SJSA1 (cell line): ENCODE measurements around the gene CTRB1. TPM values are rescaled to one million over a fixed set of nuclear protein-coding genes. Genes with fewer than 3 reads are reported as not detected.

ENCODE experiments used
- DNase-seq, 2 experiments: peaks; one replicate each; pipeline ENCODE4 v3.0.0-alpha.2; 2015 to 2020; ENCODE audit warnings: low spot score in 2 of 2, low read depth in 1 of 2
- H3K27ac ChIP-seq: fragments of 250-450 bp; sonication (Bioruptor Pico); 2 replicates; pipeline ENCODE4 v1.5.1; 2020; ENCODE audit warnings: mild to moderate bottlenecking, moderate library complexity
- H3K27me3 ChIP-seq: fragments of 250-450 bp; sonication (Bioruptor Pico); replicated peaks from 2 replicates; pipeline ENCODE4 v1.5.1; 2020; ENCODE audit warnings: mild to moderate bottlenecking, moderate library complexity
- H3K36me3 ChIP-seq: fragments of 250-450 bp; sonication (Bioruptor Pico); 2 replicates; pipeline ENCODE4 v1.5.1; 2020; ENCODE audit warnings: mild to moderate bottlenecking
- H3K4me1 ChIP-seq: fragments of 250-450 bp; sonication (Bioruptor Pico); replicated peaks from 2 replicates; pipeline ENCODE4 v1.6.1; 2021; ENCODE audit warnings: mild to moderate bottlenecking
- H3K4me3 ChIP-seq: fragments of 250-450 bp; sonication (Bioruptor Pico); 2 replicates; pipeline ENCODE4 v1.5.1; 2020; ENCODE audit warnings: mild to moderate bottlenecking
- H3K9me3 ChIP-seq: fragments of 250-450 bp; sonication (Bioruptor Pico); replicated peaks from 2 replicates; pipeline ENCODE4 v1.5.1; 2020; ENCODE audit warnings: mild to moderate bottlenecking
- total RNA-seq: library from RNA; depleted of rRNA; stranded (reverse); fragments of >200 nt; shearing (Covaris generic); gene quantifications from 2 replicates; pipeline ENCODE4 v1.2.3, GENCODE V29; 2014

CTRB1 gene
- total RNA-seq, 1 experiment from 2014 or later, result not detected

GRCh38 chr16:75225092-75225491 lies 6.3 kb downstream of the CTRB1 start:
- Histone ChIP-seq H3K9me3 (no peaks in the 10 kb centered on the region), H3K4me3 (no peak overlapping the region), H3K4me1 (no peaks in the 10 kb centered on the region; the same call in 1 of the 2 replicates), H3K36me3 (peaks cover 30% of the 10 kb centered on the region), H3K27ac (no peak overlapping the region), H3K27me3 (peaks cover 4% of the 10 kb centered on the region)
- peak in 1 of 2 experiments; percentile 42 for DNase-seq

- no peaks in the 10 kb centered on the region; the same call in 1 of the 2 replicates for H3K4me1 ChIP-seq
- H3K27me3 ChIP-seq, result peaks cover 4% of the 10 kb centered on the region
- peaks cover 37% of the 10 kb centered on the region for H3K36me3 ChIP-seq
- no peak overlapping the region for H3K27ac ChIP-seq
- H3K9me3 ChIP-seq, result no peaks in the 10 kb centered on the region
- DNase-seq, result peak in 1 of 2 experiments; percentile 43
- no peak overlapping the region for H3K4me3 ChIP-seq
Measured at GRCh38 chr16:75225678-75226515, 7.1 kb downstream of the CTRB1 start.

DNA sequence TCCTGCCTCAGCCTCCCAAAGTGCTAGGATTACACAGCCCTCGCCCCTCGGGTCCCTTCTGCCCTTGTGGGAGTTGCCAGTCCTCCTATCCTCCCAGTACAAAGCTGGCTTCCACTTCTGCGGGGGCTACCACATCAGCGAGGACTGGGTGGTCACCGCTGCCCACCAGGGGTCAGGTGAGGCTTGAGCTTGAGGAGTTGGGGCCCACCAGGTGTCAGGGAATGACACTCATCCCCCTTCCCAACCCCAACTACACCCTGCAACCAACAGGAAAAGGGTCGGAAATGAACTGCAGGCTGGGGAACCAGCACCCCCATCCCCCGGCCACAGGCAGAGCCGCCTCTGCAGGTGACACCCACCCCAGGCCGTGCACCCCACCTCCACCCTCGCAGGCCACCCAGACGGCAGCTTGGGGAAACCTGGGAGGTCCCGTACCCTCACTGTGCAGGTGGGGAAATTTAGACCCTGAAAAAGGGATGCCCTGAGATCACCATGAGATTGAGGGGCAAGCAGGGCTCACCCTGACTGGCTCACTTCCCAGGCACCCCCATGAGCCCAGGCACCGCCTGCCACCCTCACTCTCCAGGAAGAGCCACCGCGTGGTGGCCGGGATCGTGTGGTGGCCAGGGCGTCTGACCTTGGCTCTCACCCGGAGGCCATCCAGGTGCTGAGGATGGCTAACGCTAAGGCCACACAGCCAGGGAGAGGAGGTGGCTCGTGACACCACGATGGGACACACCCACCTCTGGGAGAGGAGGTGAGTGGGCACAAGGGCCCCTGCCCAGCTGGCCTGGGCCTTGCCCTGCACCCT lies 8.0 kb downstream of the CTRB1 start:
- Histone ChIP-seq H3K4me3 (no peak overlapping the region), H3K27me3 (peaks cover 4% of the 10 kb centered on the region), H3K4me1 (no peaks in the 10 kb centered on the region; the same call in 1 of the 2 replicates), H3K36me3 (peaks cover 45% of the 10 kb centered on the region), H3K9me3 (no peaks in the 10 kb centered on the region), H3K27ac (no peak overlapping the region)
- no peak for DNase-seq

DNA sequence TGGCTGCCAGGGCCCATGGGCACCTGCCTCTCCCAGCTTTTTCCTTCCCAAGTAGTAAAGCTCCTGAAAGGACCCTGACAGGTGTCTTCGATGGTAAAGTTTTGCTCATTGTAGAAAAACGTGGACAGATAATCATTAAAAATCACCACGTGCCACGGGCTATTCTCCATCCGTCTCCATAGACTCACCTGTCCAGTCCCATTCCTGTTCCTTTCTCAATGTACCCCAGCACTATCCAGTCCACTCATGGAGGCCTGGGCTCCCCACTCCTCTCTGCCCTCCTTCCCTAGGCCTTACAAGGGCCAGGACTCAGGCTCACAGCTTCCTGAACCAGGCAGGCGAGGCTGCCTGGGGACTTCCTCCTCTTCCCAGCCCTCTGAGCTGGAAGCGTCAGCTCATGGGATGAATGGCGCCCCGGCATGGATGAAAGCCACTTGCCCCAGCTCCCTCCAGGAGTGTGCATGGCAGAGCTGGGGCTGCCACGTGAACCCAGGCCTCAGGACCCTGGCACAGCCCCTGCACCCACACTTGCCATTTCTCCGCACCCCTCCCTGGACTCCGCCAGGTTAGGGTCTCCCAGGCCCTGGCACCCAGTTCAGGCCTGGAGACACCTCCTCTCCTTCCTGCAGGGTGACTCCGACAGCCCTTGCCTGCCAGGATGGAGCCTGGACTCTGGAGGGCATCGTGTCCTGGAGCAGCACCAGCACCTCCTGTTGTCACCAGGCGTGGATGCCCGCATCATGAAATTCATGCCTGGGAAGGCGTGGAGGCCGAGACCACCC lies 8.8 kb downstream of the CTRB1 start:
- Histone ChIP-seq H3K27ac (no peak overlapping the region), H3K27me3 (peaks cover 4% of the 10 kb centered on the region), H3K9me3 (no peaks in the 10 kb centered on the region), H3K4me1 (no peaks in the 10 kb centered on the region; the same call in 1 of the 2 replicates), H3K36me3 (peaks cover 53% of the 10 kb centered on the region), H3K4me3 (no peak overlapping the region)
- DNase-seq, result no peak

- Histone ChIP-seq H3K4me3 (no peak overlapping the region), H3K4me1 (no peaks in the 10 kb centered on the region; the same call in 1 of the 2 replicates), H3K27ac (no peak overlapping the region), H3K36me3 (peaks cover 61% of the 10 kb centered on the region), H3K27me3 (peaks cover 4% of the 10 kb centered on the region), H3K9me3 (no peaks in the 10 kb centered on the region)
- DNase-seq, result no peak
Measured at GRCh38 chr16:75228143-75228976, 9.6 kb downstream of the CTRB1 start.

GRCh38 chr16:75229172-75230031 lies 10.6 kb downstream of the CTRB1 start:
- Histone ChIP-seq H3K4me3 (no peak overlapping the region), H3K27ac (no peak overlapping the region), H3K9me3 (no peaks in the 10 kb centered on the region; the same call in 1 of the 2 replicates), H3K27me3 (no peaks in the 10 kb centered on the region; the same call in 1 of the 2 replicates), H3K4me1 (peaks cover 8% of the 10 kb centered on the region), H3K36me3 (peaks cover 71% of the 10 kb centered on the region)
- DNase-seq, result no peak

GRCh38 chr16:75230471-75231110 lies 11.8 kb downstream of the CTRB1 start:
- peaks cover 83% of the 10 kb centered on the region for H3K36me3 ChIP-seq
- peaks cover 10% of the 10 kb centered on the region for H3K4me1 ChIP-seq
- H3K4me3 ChIP-seq, result no peak overlapping the region
- no peaks in the 10 kb centered on the region for H3K27me3 ChIP-seq
- DNase-seq, result no peak
- H3K27ac ChIP-seq, result no peak overlapping the region
- H3K9me3 ChIP-seq, result no peaks in the 10 kb centered on the region; the same call in 1 of the 2 replicates

DNA sequence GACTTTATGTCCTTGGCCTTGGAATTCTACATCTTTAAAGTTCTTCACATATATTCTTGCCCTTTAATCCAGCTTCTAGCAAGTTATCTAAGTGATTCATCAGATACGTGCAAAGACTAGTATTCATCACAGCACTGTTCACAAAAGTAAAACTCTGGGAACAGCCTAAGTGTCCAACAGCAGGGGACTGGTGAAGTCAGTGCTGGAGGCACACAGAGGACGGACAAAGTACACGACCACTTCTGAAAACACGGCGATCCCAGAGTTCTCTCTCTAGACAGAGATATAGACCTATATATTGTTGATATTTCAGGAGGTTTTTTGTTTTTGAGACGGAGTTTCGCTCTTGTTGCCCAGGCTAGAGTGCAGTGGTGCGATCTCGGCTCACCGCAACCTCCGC lies 12.8 kb downstream of the CTRB1 start:
- H3K4me1 ChIP-seq, result peaks cover 10% of the 10 kb centered on the region
- no peak overlapping the region for H3K4me3 ChIP-seq
- no peak overlapping the region for H3K27ac ChIP-seq
- H3K27me3 ChIP-seq, result no peaks in the 10 kb centered on the region
- DNase-seq, result no peak
- no peaks in the 10 kb centered on the region; the same call in 1 of the 2 replicates for H3K9me3 ChIP-seq
- H3K36me3 ChIP-seq, result peaks cover 93% of the 10 kb centered on the region

DNA sequence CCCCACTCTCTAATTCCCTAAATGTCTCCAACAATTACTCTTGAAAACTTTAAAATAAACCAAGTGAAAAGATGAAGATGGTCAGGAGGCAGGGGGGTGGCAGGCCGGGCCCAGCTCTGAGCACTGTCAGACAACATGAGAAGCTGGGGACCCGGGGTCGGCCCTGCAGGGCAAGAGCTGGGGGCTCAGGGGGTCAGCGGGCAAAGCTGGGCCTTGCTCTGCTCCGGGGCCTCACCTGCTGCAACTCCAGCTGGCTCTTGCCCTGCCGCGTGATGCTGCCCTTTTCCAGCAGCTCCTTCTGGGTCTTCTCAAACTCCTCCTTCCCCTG lies 14.8 kb downstream of the CTRB1 start:
- Histone ChIP-seq H3K4me1 (peaks cover 23% of the 10 kb centered on the region), H3K4me3 (no peak overlapping the region), H3K36me3 (peaks cover 98% of the 10 kb centered on the region), H3K9me3 (no peaks in the 10 kb centered on the region; the same call in 1 of the 2 replicates), H3K27ac (no peak overlapping the region), H3K27me3 (no peaks in the 10 kb centered on the region)
- no peak for DNase-seq

GRCh38 chr16:75234856-75235696 lies 16.3 kb downstream of the CTRB1 start:
- Histone ChIP-seq H3K4me1 (peaks cover 38% of the 10 kb centered on the region), H3K9me3 (no peaks in the 10 kb centered on the region; the same call in 1 of the 2 replicates), H3K27ac (no peak overlapping the region), H3K27me3 (no peaks in the 10 kb centered on the region), H3K4me3 (no peak overlapping the region), H3K36me3 (peaks cover 98% of the 10 kb centered on the region)
- no peak for DNase-seq

DNA sequence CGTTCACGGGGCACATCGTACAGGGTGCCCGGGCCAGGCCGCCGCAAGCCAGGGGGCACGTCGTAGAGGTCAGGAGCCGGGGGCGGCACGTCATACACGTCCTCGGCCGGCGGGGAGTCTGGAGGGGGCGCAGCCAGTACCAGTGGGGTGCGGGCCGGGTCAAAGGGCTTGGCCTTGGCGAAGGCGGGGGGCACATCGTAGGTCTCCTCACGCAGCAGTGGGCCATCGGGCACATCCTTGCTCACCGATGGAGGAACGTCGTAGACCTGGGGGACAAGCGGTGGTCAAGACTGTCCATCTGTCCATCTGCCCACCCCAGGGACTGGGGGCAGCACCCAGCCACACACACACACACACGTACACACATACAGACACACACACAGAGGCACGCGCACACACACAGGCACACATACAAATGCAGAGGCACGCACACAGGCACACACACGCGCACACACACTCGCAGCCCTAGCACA lies 17.0 kb downstream of the CTRB1 start:
- Histone ChIP-seq H3K36me3 (peaks cover 98% of the 10 kb centered on the region), H3K9me3 (no peaks in the 10 kb centered on the region; the same call in 1 of the 2 replicates), H3K4me1 (peaks cover 41% of the 10 kb centered on the region), H3K27me3 (no peaks in the 10 kb centered on the region), H3K4me3 (no peak overlapping the region), H3K27ac (no peak overlapping the region)
- no peak for DNase-seq
